MV-4-11 (cell line): Measurements from ENCODE around the gene ZDHHC14.

Experiments used
- DNase-seq: peaks from one replicate; lab custom pipeline; 2025; lab: John Stamatoyannopoulos, UW

The ZDHHC14 gene

GRCh38 chr6:157518397-157519250, 137.6 kb downstream of the ZDHHC14 start:
- no peak for DNase-seq

DNA sequence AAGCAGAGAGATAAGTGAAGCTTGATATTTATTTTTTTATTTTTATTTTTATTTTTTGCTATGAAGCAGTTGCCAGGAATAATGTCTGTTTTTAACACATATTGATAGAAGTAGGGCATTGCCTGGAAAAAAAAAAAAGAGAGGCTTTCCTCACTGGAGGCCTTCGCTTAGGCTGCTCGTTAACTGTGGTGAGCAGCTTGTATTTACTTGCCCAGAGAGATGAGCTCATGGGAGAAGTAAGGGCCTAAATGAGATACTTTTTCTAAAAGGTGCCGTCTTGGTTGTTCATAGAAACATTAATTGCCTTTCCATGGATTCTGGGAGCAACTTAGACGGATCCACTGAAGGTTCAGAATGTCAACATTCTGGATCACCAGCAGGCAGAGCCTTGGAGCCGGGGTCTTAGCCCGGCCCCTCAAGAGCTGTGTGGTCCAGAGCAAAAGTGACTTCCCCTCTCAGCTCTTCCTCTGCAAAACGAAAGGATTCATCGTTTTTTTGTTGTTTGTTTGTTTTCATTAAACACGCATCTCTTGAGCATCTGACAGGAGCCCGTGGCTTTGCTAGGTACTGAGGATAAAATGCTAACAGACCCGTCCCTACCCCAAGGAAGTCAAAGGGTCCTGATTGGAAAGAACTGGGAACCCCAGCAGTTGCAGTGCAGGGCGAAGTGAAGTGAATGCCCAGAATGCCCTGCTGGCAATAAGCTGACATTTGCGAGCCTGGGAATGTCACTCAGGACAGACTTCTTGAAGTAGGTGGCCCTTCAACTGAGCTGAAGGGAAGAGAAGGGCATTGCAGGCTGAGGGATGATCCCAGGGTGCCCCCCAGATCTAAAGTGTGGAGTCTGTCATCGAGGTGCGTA, 138.5 kb downstream of the ZDHHC14 start:
- no peak for DNase-seq

DNA sequence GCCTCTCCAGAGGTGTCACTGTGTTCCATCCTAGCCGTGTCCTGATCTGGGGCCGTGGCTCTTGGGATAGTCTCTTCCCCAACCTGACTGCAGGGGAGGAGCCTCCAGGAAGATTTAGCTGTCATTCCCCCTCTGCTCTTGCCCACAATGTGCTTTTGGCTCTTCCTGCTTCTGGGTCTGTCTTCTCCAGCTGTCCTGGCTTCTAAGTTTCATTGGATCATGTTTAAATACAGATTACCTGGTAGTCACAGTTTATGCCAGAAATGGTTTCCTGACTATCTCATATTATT, 139.1 kb downstream of the ZDHHC14 start:
- no peak for DNase-seq

DNA sequence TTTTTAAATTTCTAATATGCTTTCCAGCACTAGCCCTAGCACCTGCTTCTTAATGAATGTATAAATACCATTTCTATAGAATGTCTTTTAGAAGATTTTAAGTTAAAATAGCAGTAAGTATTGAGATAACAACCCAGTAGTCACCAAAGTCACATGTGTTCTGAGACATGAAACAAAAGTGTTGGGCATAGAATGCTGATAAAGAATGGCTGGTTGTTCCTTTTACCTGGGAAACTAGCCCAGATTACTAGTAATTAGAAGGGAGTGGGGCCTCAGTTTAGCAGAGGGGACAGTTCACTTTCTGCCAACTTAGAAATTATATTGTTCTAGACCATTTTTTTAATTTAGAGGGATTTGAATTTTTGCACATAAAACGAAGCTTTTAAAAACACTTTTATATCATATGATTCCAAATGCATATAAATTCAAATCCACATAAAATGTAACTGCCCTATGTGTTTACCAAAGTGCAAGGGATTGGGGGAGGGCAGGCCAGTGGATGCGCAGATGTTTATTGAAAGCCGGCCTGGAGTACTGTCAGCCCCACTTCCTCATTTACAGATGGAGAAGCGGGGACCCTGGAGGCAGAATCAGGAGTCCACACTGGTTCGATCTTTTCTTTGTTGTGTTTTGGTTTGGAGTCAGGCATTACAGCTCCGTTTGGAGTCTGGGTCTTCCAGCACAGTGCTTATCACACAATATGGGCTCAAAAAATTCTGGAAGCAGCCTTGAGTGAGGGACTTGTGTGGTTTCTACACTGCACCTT, 139.8 kb downstream of the ZDHHC14 start:
- DNase-seq, result peak; percentile 74

GRCh38 chr6:157521362-157522335, 140.7 kb downstream of the ZDHHC14 start:
- DNase-seq, result peak; percentile 64

GRCh38 chr6:157522472-157522871, 141.5 kb downstream of the ZDHHC14 start:
- no peak for DNase-seq

DNA sequence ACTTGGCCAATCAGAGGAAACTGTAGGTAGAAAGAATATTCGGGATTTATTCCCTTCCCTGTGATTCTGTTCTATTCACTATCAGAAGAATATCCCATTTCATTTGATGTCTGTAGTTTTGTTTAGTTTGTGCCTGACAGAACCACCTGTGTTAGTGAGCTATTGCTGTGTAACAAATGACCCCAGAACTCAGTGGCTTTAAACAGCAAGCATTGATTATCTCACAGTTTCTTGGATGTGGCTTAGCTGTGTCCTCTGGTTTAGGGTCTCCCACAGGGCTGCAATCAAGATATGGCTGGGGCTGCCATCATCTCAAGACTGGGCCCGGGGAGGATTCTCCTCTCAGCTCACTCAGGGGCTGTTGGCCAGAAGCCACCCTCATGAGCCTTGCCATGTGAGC, 143.7 kb downstream of the ZDHHC14 start:
- DNase-seq, result no peak

GRCh38 chr6:157525292-157525889, 144.4 kb downstream of the ZDHHC14 start:
- no peak for DNase-seq

GRCh38 chr6:157525918-157526425, 145.0 kb downstream of the ZDHHC14 start:
- DNase-seq, result no peak

GRCh38 chr6:157527471-157527907, 146.5 kb downstream of the ZDHHC14 start:
- DNase-seq, result peak; percentile 97

DNA sequence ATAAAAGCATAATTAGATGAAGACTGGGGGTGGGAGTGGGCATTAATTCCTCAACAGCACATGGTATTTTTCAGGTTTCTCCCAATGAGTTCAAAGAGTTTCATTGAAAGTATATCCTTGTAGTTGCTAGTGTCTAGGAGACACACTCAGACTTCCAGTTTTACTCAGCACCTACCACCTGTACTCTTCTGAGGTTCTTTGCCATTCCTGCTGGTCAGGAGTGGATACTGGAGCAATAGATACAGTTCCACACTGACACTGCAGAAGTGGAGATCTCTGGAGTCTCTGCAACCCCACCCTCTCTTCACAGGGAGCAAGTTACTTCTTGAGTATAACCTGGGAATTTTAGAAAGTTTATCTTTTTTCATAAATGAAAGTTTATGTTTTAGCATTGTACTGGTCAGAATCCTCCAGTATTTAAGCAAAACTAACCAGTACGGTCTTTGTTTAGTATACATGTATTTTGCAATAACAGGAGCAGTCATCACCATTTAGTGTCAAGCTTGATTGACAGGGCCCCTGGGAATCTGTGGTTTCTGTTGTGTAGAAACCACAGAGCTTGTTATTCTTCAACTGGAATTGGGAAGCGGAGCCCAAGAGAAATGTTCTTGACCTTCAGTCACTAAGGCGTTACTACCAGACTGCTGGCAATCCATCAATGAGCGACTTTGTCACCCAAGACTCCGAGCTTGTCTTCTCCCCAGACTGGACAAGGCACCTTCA, 148.1 kb downstream of the ZDHHC14 start:
- peak; percentile 84 for DNase-seq

GRCh38 chr6:157529654-157530039, 148.7 kb downstream of the ZDHHC14 start:
- no peak for DNase-seq

GRCh38 chr6:157530126-157530525, 149.1 kb downstream of the ZDHHC14 start:
- DNase-seq, result no peak

GRCh38 chr6:157530724-157531168, 149.8 kb downstream of the ZDHHC14 start:
- DNase-seq, result no peak

GRCh38 chr6:157531169-157531985, 150.4 kb downstream of the ZDHHC14 start:
- DNase-seq, result no peak

DNA sequence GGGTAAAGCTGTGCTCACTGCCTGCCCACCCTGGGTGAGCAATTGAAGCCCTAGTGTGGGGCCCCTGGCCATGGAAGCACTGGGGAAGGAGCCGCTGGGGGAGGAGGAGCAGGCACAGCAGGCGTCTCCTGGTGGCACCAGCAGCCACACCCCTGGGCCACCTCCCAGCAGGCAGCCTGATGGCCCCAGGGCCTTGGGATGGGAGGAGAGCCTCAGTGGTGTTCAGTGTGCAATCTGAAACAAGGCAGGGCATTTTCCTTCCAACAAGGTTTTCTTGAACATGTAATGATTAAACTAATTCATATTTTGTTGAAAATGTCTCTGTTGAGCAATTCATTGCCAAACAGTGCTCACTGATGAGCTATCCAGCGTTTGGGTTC, 151.0 kb downstream of the ZDHHC14 start:
- no peak for DNase-seq

DNA sequence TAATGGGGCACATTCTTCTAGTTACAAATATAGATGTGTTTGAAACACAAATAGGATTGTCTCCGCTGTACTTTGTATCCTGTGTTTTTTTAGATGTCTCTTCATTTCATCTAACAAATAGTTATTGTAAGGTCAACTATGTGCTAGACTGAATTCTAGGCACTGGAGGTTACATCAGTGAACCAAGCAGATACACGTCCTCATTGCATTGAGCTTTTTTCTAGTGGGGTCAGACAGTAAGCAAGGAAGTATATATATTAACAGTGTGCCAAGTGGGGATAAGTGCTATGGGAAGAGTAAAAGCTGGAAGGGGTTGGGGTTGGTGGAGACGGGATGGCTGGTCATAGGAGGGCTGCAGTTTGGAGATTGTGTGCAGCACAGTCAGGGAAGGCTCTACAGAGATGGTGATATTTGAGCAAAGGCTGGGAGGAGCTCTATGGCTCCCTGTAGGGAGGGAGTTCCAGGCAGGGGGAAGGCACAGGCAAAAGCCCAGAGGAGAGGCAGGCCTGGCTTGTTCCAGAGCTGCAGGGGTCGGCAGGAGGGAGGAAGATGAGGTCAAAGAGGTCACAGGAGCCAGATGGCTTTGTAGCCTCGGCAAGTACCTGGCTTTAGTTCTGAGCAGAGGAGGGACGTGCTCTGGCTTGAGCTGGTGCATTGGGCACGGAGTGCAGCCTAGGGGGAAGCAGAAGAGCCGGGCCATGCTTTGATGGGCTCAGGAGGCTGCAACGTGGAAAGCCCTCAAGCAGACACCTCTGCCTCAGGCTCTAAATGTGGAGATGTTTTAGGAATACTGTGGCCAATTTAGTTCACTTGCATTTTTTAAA, 152.3 kb downstream of the ZDHHC14 start:
- no peak for DNase-seq
